ENCODE results near the gene PPP1R12A. TPM values are rescaled to one million over a fixed set of nuclear protein-coding genes. Genes with fewer than 3 reads are reported as not detected.

The PPP1R12A gene
- total RNA-seq, 1 donor from 2014 or later: 91.3 TPM

- Histone ChIP-seq H3K4me3 (ENCODE audit: low read length in 3 of 3) (no peak overlapping the region), H3K9ac (ENCODE audit: low read depth in 1 of 3, low read length in 3 of 3) (no peak overlapping the region), H3K27me3 (ENCODE audit: control insufficient read depth in 3 of 3, insufficient read depth in 3 of 3, low read length in 3 of 3) (no peaks in the 10 kb centered on the region), H3K27ac (ENCODE audit: low read depth, low read length) (no peak overlapping the region), H3K4me1 (ENCODE audit: control insufficient read depth in 3 of 3, insufficient read depth in 3 of 3, low read length in 3 of 3) (no peaks in the 10 kb centered on the region), H3K36me3 (ENCODE audit: control insufficient read depth in 3 of 3, insufficient read depth in 3 of 3, low read length in 3 of 3) (no peaks in the 10 kb centered on the region), H3K9me3 (ENCODE audit: control insufficient read depth in 3 of 3, low read length in 3 of 3) (no peaks in the 10 kb centered on the region)
Observed at GRCh38 chr12:79764641-79765040, 170.3 kb downstream of the PPP1R12A start.

DNA sequence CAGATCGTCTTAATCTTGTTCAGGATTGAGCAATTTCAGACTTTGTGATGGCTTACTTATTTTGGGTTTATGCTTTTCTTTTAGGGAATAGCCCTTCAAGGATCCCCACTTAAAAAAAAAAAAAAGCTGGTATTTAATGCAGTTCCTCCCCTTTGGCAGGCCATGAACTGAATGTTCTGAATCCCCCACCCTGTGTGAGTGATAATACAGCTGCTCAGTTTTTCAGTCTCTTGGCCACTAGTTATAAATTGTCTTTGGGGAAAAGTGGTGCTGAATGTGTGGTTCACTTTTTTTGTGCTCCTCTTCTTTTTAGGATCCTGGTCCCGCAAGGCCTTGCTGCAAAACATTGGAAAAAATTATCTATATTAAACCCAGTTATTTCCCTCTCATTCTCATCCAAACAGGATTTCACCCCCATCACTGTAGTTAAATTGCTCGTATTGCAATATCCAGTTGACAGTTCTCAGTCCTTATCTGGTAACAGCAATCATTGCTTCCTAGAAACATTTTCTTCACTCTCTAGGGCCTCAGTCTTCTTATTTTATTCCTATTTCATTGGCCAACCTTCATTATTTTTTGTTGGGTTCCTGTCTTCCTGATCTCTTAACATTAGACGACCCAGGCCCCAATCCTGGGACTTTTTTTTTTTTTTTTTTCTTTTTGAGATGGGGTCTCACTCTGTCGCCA lies 171.0 kb downstream of the PPP1R12A start:
- Histone ChIP-seq H3K27me3 (ENCODE audit: control insufficient read depth in 3 of 3, insufficient read depth in 3 of 3, low read length in 3 of 3) (no peaks in the 10 kb centered on the region), H3K36me3 (ENCODE audit: control insufficient read depth in 3 of 3, insufficient read depth in 3 of 3, low read length in 3 of 3) (no peaks in the 10 kb centered on the region), H3K27ac (ENCODE audit: low read depth, low read length) (no peak overlapping the region), H3K9ac (ENCODE audit: low read depth in 1 of 3, low read length in 3 of 3) (no peak overlapping the region), H3K4me3 (ENCODE audit: low read length in 3 of 3) (no peak overlapping the region), H3K4me1 (ENCODE audit: control insufficient read depth in 3 of 3, insufficient read depth in 3 of 3, low read length in 3 of 3) (no peaks in the 10 kb centered on the region), H3K9me3 (ENCODE audit: control insufficient read depth in 3 of 3, low read length in 3 of 3) (no peaks in the 10 kb centered on the region)

DNA sequence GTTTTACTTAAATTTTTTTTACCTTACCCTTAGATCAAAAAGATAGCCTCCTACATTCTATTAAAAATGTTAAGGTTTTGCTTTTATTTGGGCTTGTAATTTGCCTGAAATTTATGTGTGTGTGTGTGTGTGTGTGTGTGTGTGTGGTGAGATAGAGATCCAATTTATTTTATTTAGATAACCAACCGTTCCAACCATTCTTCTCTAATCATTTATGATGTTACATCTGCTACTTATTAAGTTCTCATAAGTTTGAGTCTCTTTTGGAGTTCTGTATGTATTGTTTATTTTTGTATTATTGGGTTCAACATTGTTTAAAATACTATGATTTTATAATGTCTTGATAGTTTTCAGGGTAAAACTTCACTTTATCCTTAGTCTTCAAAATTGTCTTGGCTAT lies 173.6 kb downstream of the PPP1R12A start:
- Histone ChIP-seq H3K27ac (ENCODE audit: low read depth, low read length) (no peak overlapping the region), H3K27me3 (ENCODE audit: control insufficient read depth in 3 of 3, insufficient read depth in 3 of 3, low read length in 3 of 3) (no peaks in the 10 kb centered on the region), H3K4me1 (ENCODE audit: control insufficient read depth in 3 of 3, insufficient read depth in 3 of 3, low read length in 3 of 3) (no peaks in the 10 kb centered on the region), H3K9ac (ENCODE audit: low read depth in 1 of 3, low read length in 3 of 3) (no peak overlapping the region), H3K36me3 (ENCODE audit: control insufficient read depth in 3 of 3, insufficient read depth in 3 of 3, low read length in 3 of 3) (no peaks in the 10 kb centered on the region), H3K9me3 (ENCODE audit: control insufficient read depth in 3 of 3, low read length in 3 of 3) (peaks cover 0 to 7% (median 4%) of the 10 kb centered on the region in 3 donors), H3K4me3 (ENCODE audit: low read length in 3 of 3) (no peak overlapping the region)

DNA sequence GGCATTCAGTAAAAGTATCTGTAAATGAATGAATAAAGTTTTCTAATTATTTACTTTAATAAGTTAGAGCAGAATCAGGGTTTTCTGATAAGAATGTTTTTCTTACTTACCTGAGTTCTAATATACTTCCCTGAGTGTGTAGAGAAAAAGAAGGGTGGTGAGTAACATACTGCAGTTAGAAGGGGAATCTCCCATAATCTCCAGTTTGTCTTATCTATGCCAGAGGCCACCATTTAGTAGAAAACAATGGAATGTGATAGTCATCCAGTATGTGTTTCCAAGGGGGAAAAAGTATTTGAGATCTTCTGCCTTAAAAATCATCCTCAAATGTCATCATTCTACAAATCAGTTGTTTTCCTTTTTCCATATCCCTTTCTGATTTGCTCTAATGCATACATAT lies 187.6 kb downstream of the PPP1R12A start:
- H3K4me3 ChIP-seq (ENCODE audit: low read length in 3 of 3): no peak overlapping the region
- no peaks in the 10 kb centered on the region for H3K27me3 ChIP-seq (ENCODE audit: control insufficient read depth in 3 of 3, insufficient read depth in 3 of 3, low read length in 3 of 3)
- H3K27ac ChIP-seq (ENCODE audit: low read depth, low read length): no peak overlapping the region
- H3K36me3 ChIP-seq (ENCODE audit: control insufficient read depth in 3 of 3, insufficient read depth in 3 of 3, low read length in 3 of 3): no peaks in the 10 kb centered on the region
- H3K9ac ChIP-seq (ENCODE audit: low read depth in 1 of 3, low read length in 3 of 3): no peak overlapping the region
- no peaks in the 10 kb centered on the region for H3K9me3 ChIP-seq (ENCODE audit: control insufficient read depth in 3 of 3, low read length in 3 of 3)
- H3K4me1 ChIP-seq (ENCODE audit: control insufficient read depth in 3 of 3, insufficient read depth in 3 of 3, low read length in 3 of 3): no peaks in the 10 kb centered on the region

DNA sequence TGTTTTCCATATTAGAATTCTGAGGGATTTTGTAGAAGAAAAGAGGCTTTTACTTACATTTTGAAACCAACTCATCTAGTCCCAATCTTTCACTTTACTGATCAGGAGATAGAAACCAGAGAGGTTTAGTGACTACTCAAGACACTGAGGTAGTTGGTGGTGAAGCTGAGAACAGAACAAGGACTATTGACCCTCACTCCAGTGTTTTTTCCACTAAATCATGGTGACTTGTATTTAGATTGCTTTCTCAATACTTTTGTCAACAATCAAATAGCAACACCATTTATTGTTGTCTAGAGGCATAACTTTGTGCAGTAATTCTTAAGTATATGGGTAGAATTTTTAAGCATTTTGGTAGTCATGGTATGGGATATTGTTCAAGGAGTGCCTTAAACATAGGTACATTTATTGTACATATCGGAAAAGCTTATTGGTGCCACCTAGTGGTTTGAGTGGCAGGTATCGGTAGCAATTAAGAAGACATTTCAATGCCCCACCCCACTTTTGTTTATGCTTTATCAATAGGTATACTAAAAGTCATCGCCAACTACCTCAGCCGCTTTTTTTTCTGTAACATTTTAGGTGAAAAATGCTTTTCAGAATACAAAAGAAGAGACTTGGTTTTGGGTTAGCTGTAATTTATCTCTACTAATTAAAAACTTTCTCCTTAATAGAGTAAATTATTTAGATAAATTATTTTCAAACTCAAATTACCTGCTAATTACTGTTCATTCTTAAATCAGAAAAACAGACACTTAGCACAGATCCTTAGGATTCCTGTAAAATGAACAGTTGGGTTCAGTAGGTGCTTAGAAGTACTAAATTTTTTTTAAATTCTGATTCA lies 196.8 kb downstream of the PPP1R12A start:
- no peaks in the 10 kb centered on the region for H3K36me3 ChIP-seq (ENCODE audit: control insufficient read depth in 3 of 3, insufficient read depth in 3 of 3, low read length in 3 of 3)
- H3K9me3 ChIP-seq (ENCODE audit: control insufficient read depth in 3 of 3, low read length in 3 of 3): no peaks in the 10 kb centered on the region
- no peaks in the 10 kb centered on the region for H3K4me1 ChIP-seq (ENCODE audit: control insufficient read depth in 3 of 3, insufficient read depth in 3 of 3, low read length in 3 of 3)
- no peak overlapping the region for H3K27ac ChIP-seq (ENCODE audit: low read depth, low read length)
- H3K4me3 ChIP-seq (ENCODE audit: low read length in 3 of 3): no peak overlapping the region
- H3K9ac ChIP-seq (ENCODE audit: low read depth in 1 of 3, low read length in 3 of 3): no peak overlapping the region
- H3K27me3 ChIP-seq (ENCODE audit: control insufficient read depth in 3 of 3, insufficient read depth in 3 of 3, low read length in 3 of 3): no peaks in the 10 kb centered on the region

GRCh38 chr12:79732638-79733037 lies 202.3 kb downstream of the PPP1R12A start:
- Histone ChIP-seq H3K4me3 (ENCODE audit: low read length in 3 of 3) (no peak overlapping the region), H3K36me3 (ENCODE audit: control insufficient read depth in 3 of 3, insufficient read depth in 3 of 3, low read length in 3 of 3) (no peaks in the 10 kb centered on the region), H3K4me1 (ENCODE audit: control insufficient read depth in 3 of 3, insufficient read depth in 3 of 3, low read length in 3 of 3) (no peaks in the 10 kb centered on the region), H3K9me3 (ENCODE audit: control insufficient read depth in 3 of 3, low read length in 3 of 3) (no peaks in the 10 kb centered on the region), H3K27me3 (ENCODE audit: control insufficient read depth in 3 of 3, insufficient read depth in 3 of 3, low read length in 3 of 3) (no peaks in the 10 kb centered on the region), H3K27ac (ENCODE audit: low read depth, low read length) (no peak overlapping the region), H3K9ac (ENCODE audit: low read depth in 1 of 3, low read length in 3 of 3) (no peak overlapping the region)

DNA sequence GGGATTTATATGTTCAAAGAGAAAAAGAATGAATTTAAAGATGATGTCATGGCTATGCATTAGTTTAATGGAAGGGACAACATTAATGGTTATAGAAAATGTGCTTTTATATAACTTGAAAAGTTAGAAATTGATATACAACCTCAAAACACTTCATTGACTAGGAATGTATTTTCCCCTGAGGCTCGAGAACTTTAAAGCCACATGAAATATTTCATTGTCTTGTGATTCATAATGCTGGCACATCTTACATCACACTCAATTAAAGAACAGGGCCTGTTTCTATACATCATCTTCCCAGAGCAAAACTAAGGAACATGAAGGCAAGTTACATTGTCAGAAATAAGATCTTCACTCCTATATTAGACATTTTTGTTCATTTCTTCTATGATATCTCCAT lies 208.9 kb downstream of the PPP1R12A start:
- Histone ChIP-seq H3K36me3 (ENCODE audit: control insufficient read depth in 3 of 3, insufficient read depth in 3 of 3, low read length in 3 of 3) (no peaks in the 10 kb centered on the region), H3K4me1 (ENCODE audit: control insufficient read depth in 3 of 3, insufficient read depth in 3 of 3, low read length in 3 of 3) (no peaks in the 10 kb centered on the region), H3K27ac (ENCODE audit: low read depth, low read length) (no peak overlapping the region), H3K27me3 (ENCODE audit: control insufficient read depth in 3 of 3, insufficient read depth in 3 of 3, low read length in 3 of 3) (no peaks in the 10 kb centered on the region), H3K4me3 (ENCODE audit: low read length in 3 of 3) (no peak overlapping the region), H3K9ac (ENCODE audit: low read depth in 1 of 3, low read length in 3 of 3) (no peak overlapping the region), H3K9me3 (ENCODE audit: control insufficient read depth in 3 of 3, low read length in 3 of 3) (no peaks in the 10 kb centered on the region)

Small RNAs within 50 kb of the gene (small RNA-seq; reads per million reads assigned to genes)
- not detected for gene RNA5SP363

Other genes starting within 250 kb of the PPP1R12A start
- 8.4 TPM for gene PAWR, start 244.1 kb downstream of the PPP1R12A start, total RNA-seq
- gene OTOGL, start 164.4 kb upstream of the PPP1R12A start, total RNA-seq: 0.52 TPM

All from skeletal muscle tissue (tissue), 5 donors.